GM21515 (cell line): ENCODE results near the gene PAX8.

Source experiments
- ATAC-seq: cut with Tn5 transposase; IDR thresholded peaks from one replicate; pipeline ENCODE4 v1.9.1; 2021; ENCODE audit not compliant: unreplicated experiment

The PAX8 gene

GRCh38 chr2:113224647-113225236, 54.0 kb downstream of the PAX8 start:
- ATAC-seq, result no peak

- ATAC-seq, result no peak
Measured at GRCh38 chr2:113223813-113224212, 54.9 kb downstream of the PAX8 start.

- no peak for ATAC-seq
Measured at GRCh38 chr2:113221846-113222245, 56.9 kb downstream of the PAX8 start.

- no peak for ATAC-seq
Measured at GRCh38 chr2:113220970-113221708, 57.6 kb downstream of the PAX8 start.

- no peak for ATAC-seq
Measured at GRCh38 chr2:113219889-113220641, 58.7 kb downstream of the PAX8 start.

- ATAC-seq, result no peak
Measured at GRCh38 chr2:113219525-113219888, 59.2 kb downstream of the PAX8 start.

- no peak for ATAC-seq
Measured at GRCh38 chr2:113219092-113219441, 59.7 kb downstream of the PAX8 start.

GRCh38 chr2:113218283-113219091, 60.2 kb downstream of the PAX8 start:
- ATAC-seq, result no peak

GRCh38 chr2:113217455-113218282, 61.1 kb downstream of the PAX8 start:
- no peak for ATAC-seq

- ATAC-seq, result no peak
Measured at GRCh38 chr2:113216891-113217454, 61.7 kb downstream of the PAX8 start.

- ATAC-seq, result no peak
Measured at GRCh38 chr2:113216321-113216720, 62.4 kb downstream of the PAX8 start.

- ATAC-seq, result no peak
Measured at GRCh38 chr2:113215056-113215455, 63.7 kb downstream of the PAX8 start.

GRCh38 chr2:113214141-113214540, 64.6 kb downstream of the PAX8 start:
- ATAC-seq, result no peak

- ATAC-seq, result no peak
Measured at GRCh38 chr2:113213061-113213930, 65.4 kb downstream of the PAX8 start.

- ATAC-seq, result no peak
Measured at GRCh38 chr2:113212245-113213060, 66.3 kb downstream of the PAX8 start.

- ATAC-seq, result no peak
Measured at GRCh38 chr2:113211226-113212105, 67.3 kb downstream of the PAX8 start.

GRCh38 chr2:113209646-113210171, 69.0 kb downstream of the PAX8 start:
- ATAC-seq, result no peak
